Endothelial cell of umbilical vein (primary cell): Measurements from ENCODE around the gene MSH4. TPM values are rescaled to one million over a fixed set of nuclear protein-coding genes. Genes with fewer than 3 reads are reported as not detected.

Experiments
- BruUV-seq: library from RNA; stranded (reverse); fragments of 400-500 nt; replicated peaks from 2 replicates; lab custom pipeline; 2021; lab: Mats Ljungman, UMichigan
- CTCF ChIA-PET: fragments of 300-600, 350-600 bp; sonication (Branson Sonifier 250); formaldehyde crosslinking; loops from one replicate; lab custom pipeline; 2021; ENCODE audit warnings: antibody characterized with exemption, inconsistent platforms; lab: Charles Lee
- POLR2A ChIA-PET: fragments of 300-600, 350-600 bp; sonication (Branson Sonifier 250); formaldehyde crosslinking; loops from one replicate; lab custom pipeline; 2021; ENCODE audit warnings: antibody characterized with exemption, inconsistent platforms; lab: Charles Lee
- DNase-seq: peaks from one replicate; pipeline ENCODE4 v3.0.0-alpha.2; 2011; ENCODE audit warnings: low read depth, low spot score
- FAIRE-seq: peaks from 2 replicates; lab custom pipeline; 2011; peaks lifted over from hg19 to GRCh38; lab: Jason Lieb, UNC
- H2AFZ ChIP-seq: 2 replicates; pipeline ENCODE4 v1.6.0; 2012; ENCODE audit warnings: low read depth, low read length, control low read depth, inconsistent platforms
- H3K27ac ChIP-seq: 2 replicates; pipeline ENCODE4 v1.5.1; 2011; ENCODE audit warnings: low read depth, mild to moderate bottlenecking, control low read depth, low read length, moderate library complexity; ENCODE audit not compliant: insufficient read depth
- H3K27me3 ChIP-seq, 2 experiments: 2 replicates each; pipeline versions ENCODE4 v1.6.0 to v1.6.1; 2011; ENCODE audit warnings: low read length in 2 of 2, mixed read lengths in 1 of 2; ENCODE audit not compliant: control insufficient read depth in 2 of 2, insufficient read depth in 2 of 2
- H3K36me3 ChIP-seq, 2 experiments: 2 replicates in 1 of 2; 3 replicates in 1 of 2; pipeline ENCODE4 v1.5.1; 2011; ENCODE audit warnings: low read length in 2 of 2, mild to moderate bottlenecking in 1 of 2, moderate library complexity in 1 of 2; ENCODE audit not compliant: control insufficient read depth in 2 of 2, insufficient read depth in 2 of 2; ENCODE audit errors: extremely low read depth in 1 of 2
- H3K4me1 ChIP-seq: 3 replicates; pipeline ENCODE4 v1.5.1; 2011; ENCODE audit warnings: mild to moderate bottlenecking, low read length; ENCODE audit not compliant: control insufficient read depth, insufficient read depth; ENCODE audit errors: extremely low read depth
- H3K4me2 ChIP-seq: 2 replicates; pipeline ENCODE4 v1.6.1; 2011; ENCODE audit warnings: low read length, control low read depth, mixed read lengths; ENCODE audit not compliant: insufficient read depth
- H3K4me3 ChIP-seq, 3 experiments: fragments of 200-600 bp in 1 of 3; sonication (generic), shearing (Covaris generic) in 1 of 3; replicated peaks in 1 of 3; 2 replicates each; pipeline ENCODE4 v1.5.1; 2011 to 2016; ENCODE audit warnings: control low read depth in 3 of 3, low read length in 3 of 3, mild to moderate bottlenecking in 2 of 3, inconsistent platforms in 1 of 3, low read depth in 1 of 3, moderate library complexity in 1 of 3; ENCODE audit not compliant: insufficient read depth in 1 of 3
- H3K79me2 ChIP-seq: 2 replicates; pipeline ENCODE4 v1.6.0; 2012; ENCODE audit warnings: low read length, inconsistent platforms; ENCODE audit not compliant: control insufficient read depth, insufficient read depth
- H3K9ac ChIP-seq: replicated peaks from 2 replicates; pipeline ENCODE3; 2011; ENCODE audit warnings: low read length, control low read depth; ENCODE audit not compliant: insufficient read depth; ENCODE audit errors: extremely low read depth
- H3K9me1 ChIP-seq: replicated peaks from 3 replicates; pipeline ENCODE4 v1.6.0; 2011; ENCODE audit warnings: mild to moderate bottlenecking, low read length; ENCODE audit not compliant: control insufficient read depth, insufficient read depth; ENCODE audit errors: extremely low read depth
- H3K9me3 ChIP-seq: replicated peaks from 2 replicates; pipeline ENCODE4 v1.5.1; 2012; ENCODE audit warnings: low read length, inconsistent platforms; ENCODE audit not compliant: control insufficient read depth, insufficient read depth
- H4K20me1 ChIP-seq: replicated peaks from 2 replicates; pipeline ENCODE3; 2011; ENCODE audit warnings: mild to moderate bottlenecking, low read length; ENCODE audit not compliant: control insufficient read depth, insufficient read depth; ENCODE audit errors: extremely low read depth
- CTCF ChIP-seq, 2 donors: IDR thresholded peaks; 1 replicate in 1 of 2; 2 replicates in 1 of 2; pipeline ENCODE4 v1.5.1; 2011; ENCODE audit warnings: low read length in 2 of 2, mild to moderate bottlenecking in 2 of 2, moderate library complexity in 2 of 2, control low read depth in 1 of 2, inconsistent platforms in 1 of 2, low read depth in 1 of 2; ENCODE audit not compliant: insufficient read depth in 1 of 2; ENCODE audit errors: extremely low read depth in 1 of 2
- EZH2 ChIP-seq: IDR thresholded peaks from 2 replicates; pipeline ENCODE4 v1.6.1; 2012; ENCODE audit warnings: borderline replicate concordance, low read depth, mild to moderate bottlenecking, moderate library complexity, low read length, inconsistent platforms; ENCODE audit not compliant: severe bottlenecking
- FOS ChIP-seq: IDR thresholded peaks from 2 replicates; pipeline ENCODE4 v1.6.1; 2011; ENCODE audit warnings: mild to moderate bottlenecking, low read length, moderate library complexity, borderline replicate concordance; ENCODE audit not compliant: insufficient read depth
- GATA2 ChIP-seq: IDR thresholded peaks from 2 replicates; pipeline ENCODE4 v1.7.0; 2011; ENCODE audit warnings: low read depth, mild to moderate bottlenecking, moderate library complexity, mixed read lengths, low read length; ENCODE audit not compliant: insufficient read length, insufficient read depth
- JUN ChIP-seq: IDR thresholded peaks from 2 replicates; pipeline ENCODE4 v1.6.1; 2011; ENCODE audit warnings: borderline replicate concordance, low read depth; ENCODE audit not compliant: insufficient read length, insufficient read depth
- MAX ChIP-seq: IDR thresholded peaks from 2 replicates; pipeline ENCODE4 v1.6.1; 2011; ENCODE audit not compliant: insufficient read depth, insufficient read length
- MYC ChIP-seq: IDR thresholded peaks from one replicate; pipeline ENCODE4 v1.6.1; 2011; ENCODE audit warnings: mild to moderate bottlenecking, low read depth, low read length
- POLR2A ChIP-seq: IDR thresholded peaks from 2 replicates; pipeline ENCODE4 v1.6.1; 2012; ENCODE audit warnings: low read depth, mild to moderate bottlenecking, control low read depth, low read length
- POLR2AphosphoS5 ChIP-seq: IDR thresholded peaks from 2 replicates; pipeline ENCODE4 v1.6.1; 2012; ENCODE audit warnings: low read depth, mild to moderate bottlenecking, control low read depth, low read length, moderate library complexity; ENCODE audit not compliant: insufficient read depth
- dilution Hi-C: fragments of 300-500 bp; cut with MboI; formaldehyde crosslinking; loops from one replicate; pipeline ENCODE4 v1.15.0; 2019; ENCODE audit warnings: low sequenced_read_pairs; ENCODE audit not compliant: extremely low pct_ligation_motif_present
- intact Hi-C: fragments of 100-400 bp; cut with micrococcal nuclease; formaldehyde crosslinking; loops from one replicate; pipeline ENCODE4 v1.10.0; 2022
- polyA plus RNA-seq, 4 experiments: library from polyadenylated mRNA; depleted of rRNA in 3 of 4; stranded (reverse) in 3 of 4; unstranded in 1 of 4; fragments of >200 nt; gene quantifications; 2 replicates each; pipeline versions ENCODE4 v1.2.1 to v1.2.3, GENCODE V29; 2011 to 2012; ENCODE audit warnings: missing spikeins in 1 of 4
- total RNA-seq: library from RNA; stranded (reverse); gene quantifications from 2 replicates; pipeline ENCODE4 v1.2.3, GENCODE V29; 2021

The MSH4 gene
- total and polyA plus RNA-seq, 2 donors (not counting 3 experiments of a cell fraction or from before 2014, with no cell fraction given) = 0.01 to 0.29 TPM

- no peak for TF ChIP-seq EZH2
- no peak for TF ChIP-seq FOS
- TF ChIP-seq JUN = no peak
- no peak for TF ChIP-seq POLR2A
- TF ChIP-seq POLR2AphosphoS5 = no peak
- TF ChIP-seq MYC = no peak
- TF ChIP-seq MAX = no peak
- TF ChIP-seq GATA2 = no peak
- TF ChIP-seq CTCF (IDR thresholded peaks at IDR 0.05; ENCODE audit: extremely low read depth in 1 of 2, insufficient read depth in 1 of 2, low read depth in 1 of 2, low read length in 2 of 2) = no peak
- H3K9ac ChIP-seq = no peak overlapping the region
- no peak for FAIRE-seq
- intact Hi-C loops = loop anchor here (2.0 kb wide), 1 partner anchor 39 kb away; the partner anchor contains the start of gene ACADM
- ChIA-PET POLR2A (no interaction called here), CTCF (interaction anchor here (0.7 to 1.4 kb wide), 3 partner anchors 14 to 531 kb away, joined by 3 read pairs; no protein-coding TSS in a partner anchor)
- no peaks in the 10 kb centered on the region for H3K9me3 ChIP-seq
- H4K20me1 ChIP-seq = no peaks in the 10 kb centered on the region
- no peak overlapping the region for H3K4me3 ChIP-seq
- H3K36me3 ChIP-seq = no peaks in the 10 kb centered on the region
- no peak overlapping the region for H2AFZ ChIP-seq
- DNase-seq = no peak
- peaks cover 14% of the 10 kb centered on the region for H3K4me1 ChIP-seq
- dilution Hi-C loops = no loop called here
- no peak overlapping the region for H3K4me2 ChIP-seq
- H3K27me3 ChIP-seq = no peaks in the 10 kb centered on the region
- no peak overlapping the region for H3K27ac ChIP-seq
- H3K79me2 ChIP-seq = no peaks in the 10 kb centered on the region
- no TSS peak for BruUV-seq
- H3K9me1 ChIP-seq = no peaks in the 10 kb centered on the region
Measured at GRCh38 chr1:75764057-75764655, 32.5 kb upstream of the MSH4 start.
